Vagina (tissue), 2 donors: ENCODE results near the gene RHEB.

ENCODE experiments used
- POLR2A ChIP-seq, 2 donors: fragments of 450-650 bp; IDR thresholded peaks; one replicate each; pipeline ENCODE4 v1.6.1; 2017; ENCODE audit warnings: antibody characterized with exemption in 2 of 2, mild to moderate bottlenecking in 2 of 2, moderate library complexity in 2 of 2
- TF ChIP-seq, protein P1 (sequence below), 3 experiments: fragments of 450-650 bp in 2 of 3; fragments of 200-600 bp in 1 of 3; sonication (generic) in 1 of 3; IDR thresholded peaks; one replicate each; pipeline ENCODE4 v1.5.1; 2017 to 2019; ENCODE audit warnings: antibody characterized with exemption in 3 of 3, mild to moderate bottlenecking in 2 of 3, moderate library complexity in 2 of 3

DNA sequence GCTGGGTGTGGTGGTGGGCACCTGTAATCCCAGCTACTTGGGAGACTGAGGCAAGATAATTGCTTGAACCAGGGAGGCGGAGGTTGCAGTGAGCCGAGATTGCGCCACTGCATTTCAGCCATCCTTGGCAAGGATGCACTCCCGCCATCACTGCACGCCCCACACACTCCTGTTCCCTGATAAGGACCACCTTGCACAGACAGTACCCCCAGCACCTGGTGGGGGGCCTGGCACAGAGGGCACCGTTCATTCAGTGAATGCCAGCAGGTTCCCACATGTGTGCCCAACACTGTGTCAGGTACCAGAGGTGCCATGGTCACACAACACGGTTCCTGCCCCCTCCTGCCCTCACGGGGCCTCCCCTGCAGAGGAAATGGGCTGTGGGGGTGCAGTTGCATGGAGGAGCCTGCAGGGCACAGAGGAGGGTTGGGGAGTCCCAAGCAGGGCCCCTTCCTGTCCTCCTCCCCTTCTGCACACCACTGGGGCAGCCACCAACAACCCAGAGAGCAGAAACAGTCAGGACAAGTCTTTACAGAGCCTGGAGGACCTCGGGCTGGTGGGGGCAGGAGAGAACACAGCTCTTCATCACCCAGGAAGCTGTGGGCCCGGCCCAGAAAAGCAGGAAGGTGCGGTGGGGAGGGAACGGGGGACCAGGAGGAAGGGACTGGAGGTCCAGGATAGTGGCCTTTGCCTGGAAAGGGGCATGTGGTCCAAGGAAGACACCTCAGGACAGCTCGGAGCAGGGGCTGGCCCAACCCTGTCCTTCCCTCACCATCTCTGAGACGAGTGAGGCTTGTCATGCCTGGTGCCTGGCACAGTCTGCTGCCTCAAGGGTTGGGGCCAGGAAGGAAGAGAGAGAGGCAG, 86.8 kb downstream of the RHEB start:
- TF ChIP-seq, protein P1, sequence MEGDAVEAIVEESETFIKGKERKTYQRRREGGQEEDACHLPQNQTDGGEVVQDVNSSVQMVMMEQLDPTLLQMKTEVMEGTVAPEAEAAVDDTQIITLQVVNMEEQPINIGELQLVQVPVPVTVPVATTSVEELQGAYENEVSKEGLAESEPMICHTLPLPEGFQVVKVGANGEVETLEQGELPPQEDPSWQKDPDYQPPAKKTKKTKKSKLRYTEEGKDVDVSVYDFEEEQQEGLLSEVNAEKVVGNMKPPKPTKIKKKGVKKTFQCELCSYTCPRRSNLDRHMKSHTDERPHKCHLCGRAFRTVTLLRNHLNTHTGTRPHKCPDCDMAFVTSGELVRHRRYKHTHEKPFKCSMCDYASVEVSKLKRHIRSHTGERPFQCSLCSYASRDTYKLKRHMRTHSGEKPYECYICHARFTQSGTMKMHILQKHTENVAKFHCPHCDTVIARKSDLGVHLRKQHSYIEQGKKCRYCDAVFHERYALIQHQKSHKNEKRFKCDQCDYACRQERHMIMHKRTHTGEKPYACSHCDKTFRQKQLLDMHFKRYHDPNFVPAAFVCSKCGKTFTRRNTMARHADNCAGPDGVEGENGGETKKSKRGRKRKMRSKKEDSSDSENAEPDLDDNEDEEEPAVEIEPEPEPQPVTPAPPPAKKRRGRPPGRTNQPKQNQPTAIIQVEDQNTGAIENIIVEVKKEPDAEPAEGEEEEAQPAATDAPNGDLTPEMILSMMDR (IDR thresholded peaks at IDR 0.05), result no peak
- no peak for TF ChIP-seq POLR2A (IDR thresholded peaks at IDR 0.05)
